Right forelimb (tissue), 1 donor: ENCODE data around the gene SRM.
A peak's percentile ranks its signal among the peaks of the same experiment; 100 is the strongest.
"Not testable (repeated sequence)": the region's sequence is repeated elsewhere in the genome, so short reads cannot be mapped to it uniquely, and the experiment has no call there.

Experiments used
- DNase-seq: peaks from one replicate; pipeline ENCODE4 v3.0.0-alpha.2; 2018

SRM gene

GRCh38 chr1:11063937-11064537 lies 4.2 kb upstream of the SRM start:
- DNase-seq = not testable (repeated sequence)

GRCh38 chr1:11062965-11063401 lies 3.2 kb upstream of the SRM start:
- no peak for DNase-seq

- no peak for DNase-seq
Observed at GRCh38 chr1:11061652-11062365, 2.0 kb upstream of the SRM start.

- DNase-seq = no peak
Observed at GRCh38 chr1:11059155-11059967, 457 bp downstream of the SRM start.

- DNase-seq = no peak
Observed at GRCh38 chr1:11058595-11059154, 1.1 kb downstream of the SRM start.

GRCh38 chr1:11058026-11058425 lies 1.8 kb downstream of the SRM start:
- no peak for DNase-seq

- no peak for DNase-seq
Observed at GRCh38 chr1:11057477-11057876, 2.3 kb downstream of the SRM start.

- DNase-seq = no peak
Observed at GRCh38 chr1:11056504-11056903, 3.3 kb downstream of the SRM start.

GRCh38 chr1:11055676-11056075 lies 4.1 kb downstream of the SRM start:
- no peak for DNase-seq

- no peak for DNase-seq
Observed at GRCh38 chr1:11054666-11055065, 5.2 kb downstream of the SRM start.

GRCh38 chr1:11054181-11054580 lies 5.6 kb downstream of the SRM start:
- DNase-seq = no peak

GRCh38 chr1:11053758-11054137 lies 6.1 kb downstream of the SRM start:
- peak; percentile 62 for DNase-seq

GRCh38 chr1:11052839-11053757 lies 6.7 kb downstream of the SRM start:
- no peak for DNase-seq

- DNase-seq = no peak
Observed at GRCh38 chr1:11051781-11052511, 7.9 kb downstream of the SRM start.

- not testable (repeated sequence) for DNase-seq
Observed at GRCh38 chr1:11051121-11051520, 8.7 kb downstream of the SRM start.

- DNase-seq = no peak
Observed at GRCh38 chr1:11046625-11047365, 13.0 kb downstream of the SRM start, which contains the start of gene MASP2. Gene MASP2 (minus strand): TSS chr1:11047239. CDS start chr1:11047207, 32 bp downstream.

- no peak for DNase-seq
Observed at GRCh38 chr1:11046270-11046566, 13.6 kb downstream of the SRM start.

- no peak for DNase-seq
Observed at GRCh38 chr1:11045428-11046269, 14.2 kb downstream of the SRM start.

- DNase-seq = no peak
Observed at GRCh38 chr1:11044849-11045427, 14.9 kb downstream of the SRM start.
